ENCODE measurements around the gene LDLRAD3.

LDLRAD3 gene

DNA sequence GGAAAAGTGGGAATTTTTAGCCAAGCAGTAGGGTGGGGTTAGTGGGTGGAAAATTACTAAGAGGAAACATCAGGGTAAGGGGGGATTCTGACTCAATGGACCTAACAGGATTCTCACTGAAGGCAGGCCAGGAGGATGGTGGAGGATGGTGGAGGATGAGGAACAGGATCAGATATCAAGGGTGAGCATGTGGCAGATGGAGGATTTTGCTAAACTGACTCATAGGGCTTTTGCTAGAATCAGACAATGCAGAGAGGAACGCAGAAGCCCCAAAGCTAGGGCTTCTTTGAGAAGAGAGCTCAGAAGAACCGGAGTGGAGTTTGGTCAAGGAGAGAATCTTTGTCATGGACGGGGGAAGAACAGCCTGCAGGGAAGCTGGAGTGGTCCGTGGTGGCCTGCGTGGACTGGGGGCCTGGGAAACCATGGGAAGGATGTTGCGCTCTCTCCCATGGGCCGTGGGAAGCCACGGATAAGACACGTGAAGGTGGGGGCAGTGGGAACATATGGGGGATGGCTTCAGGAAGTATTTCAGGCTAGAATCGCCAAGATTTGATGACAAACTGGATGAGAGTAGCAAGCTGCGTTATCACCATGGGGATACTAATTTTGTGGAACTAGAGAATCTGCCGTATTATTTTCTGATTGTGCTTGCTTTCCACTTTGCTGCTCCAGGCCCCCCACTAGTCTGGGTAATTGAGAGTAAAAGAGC, 165.2 kb downstream of the LDLRAD3 start:
- DNase-seq: no peak

DNA sequence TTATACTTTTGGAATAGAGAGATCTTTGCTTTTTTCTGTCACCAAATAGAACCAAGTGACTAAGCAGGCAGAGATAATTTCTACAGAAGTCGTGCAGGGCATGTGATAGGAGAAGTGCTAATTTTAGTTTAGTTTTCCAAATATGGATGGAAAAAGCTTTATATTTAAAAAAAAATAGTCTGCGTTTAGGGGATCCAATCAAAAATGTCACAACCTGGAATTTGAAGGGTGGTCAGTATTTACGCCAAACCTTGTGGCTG, 165.7 kb downstream of the LDLRAD3 start:
- DNase-seq: no peak

DNA sequence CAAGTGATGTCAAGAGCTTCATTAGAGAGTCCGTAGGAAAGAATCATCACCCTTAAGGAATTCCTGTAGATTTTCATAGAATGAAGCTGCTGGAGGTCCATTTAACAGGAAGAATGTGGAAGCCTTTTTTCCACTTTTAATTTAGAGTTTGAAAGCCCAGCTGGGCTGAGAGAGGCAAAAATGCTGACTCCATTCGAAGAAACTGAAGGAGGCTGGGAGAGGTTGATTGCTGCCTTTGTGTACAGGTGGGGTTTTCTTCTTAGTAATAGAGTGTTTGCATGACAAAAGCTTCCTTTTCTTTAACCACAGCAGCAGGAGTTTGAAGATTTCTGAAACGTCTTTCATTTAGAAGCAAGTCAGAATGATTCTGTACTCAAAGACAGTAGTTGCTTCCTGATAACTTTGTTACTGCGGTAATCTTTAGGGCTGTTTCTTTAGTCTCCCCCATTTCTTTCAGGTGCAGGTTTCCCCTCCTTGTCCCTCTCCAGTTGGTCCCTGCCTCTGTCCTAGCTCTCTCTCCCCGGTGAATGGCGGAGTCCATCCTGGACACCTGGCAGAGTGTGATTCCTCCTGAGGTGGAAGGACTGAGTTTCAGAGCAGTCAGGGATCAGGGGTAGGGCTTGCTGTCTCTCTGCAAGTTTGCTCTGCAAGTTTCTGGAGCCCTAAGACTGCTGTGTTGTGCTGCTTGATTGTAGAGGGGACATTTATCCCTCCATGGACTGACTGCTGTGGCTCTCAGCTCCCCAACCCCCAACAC, 166.2 kb downstream of the LDLRAD3 start:
- no peak for DNase-seq

DNA sequence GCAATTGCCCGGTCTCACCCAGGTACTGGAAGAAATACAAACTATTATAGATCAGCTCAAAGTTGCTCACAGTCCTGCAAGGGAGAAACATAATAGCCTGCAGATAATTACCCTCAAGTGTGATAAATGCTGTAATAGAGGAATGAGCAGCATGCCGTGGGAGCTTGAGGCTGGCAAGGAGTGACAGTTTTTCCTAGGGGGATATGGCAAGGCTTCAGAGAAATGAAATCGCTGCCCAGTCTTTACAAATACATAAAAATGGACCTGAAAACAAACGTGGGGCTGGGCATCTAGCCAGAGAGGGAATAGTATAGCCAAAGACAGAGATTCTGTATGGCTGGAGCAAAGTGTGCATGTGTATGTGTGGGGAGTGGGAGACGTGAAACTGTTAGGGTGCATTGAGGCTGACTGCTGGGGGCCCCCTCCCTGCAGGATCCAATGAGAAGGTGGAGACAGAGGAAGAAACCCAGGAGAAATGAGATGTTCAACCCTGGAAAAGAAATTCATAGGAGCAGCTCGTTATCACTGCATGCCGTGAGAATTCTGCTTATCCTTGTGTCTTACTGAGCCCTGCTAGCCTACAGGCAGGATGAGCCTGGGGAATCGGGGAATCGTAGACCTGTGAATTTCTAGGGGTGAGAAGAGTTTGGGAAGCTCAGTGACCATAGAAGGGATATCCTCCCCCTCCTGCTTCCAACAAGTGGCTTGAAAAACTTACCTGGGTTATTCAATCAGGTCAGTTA, 167.0 kb downstream of the LDLRAD3 start:
- DNase-seq: no peak

DNA sequence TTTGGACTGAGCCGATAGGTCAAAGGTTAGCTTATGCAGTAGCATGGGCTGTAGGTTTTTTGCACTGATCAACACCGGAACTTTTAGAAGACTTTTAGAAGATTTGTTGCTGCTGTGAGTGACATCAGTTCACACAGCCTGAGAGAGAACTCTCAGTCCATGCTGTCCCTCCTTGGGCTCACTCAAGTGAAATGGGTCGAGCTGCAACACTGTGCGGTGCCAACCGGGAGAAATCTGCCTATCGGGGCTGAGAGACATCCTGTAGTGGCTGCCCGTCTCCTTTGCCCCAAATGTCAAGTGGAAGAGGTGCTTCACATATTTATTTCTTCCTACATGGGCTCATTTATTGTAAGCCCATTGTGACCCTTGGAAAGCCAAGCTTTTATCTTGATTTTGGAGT, 170.2 kb downstream of the LDLRAD3 start:
- DNase-seq: no peak

DNA sequence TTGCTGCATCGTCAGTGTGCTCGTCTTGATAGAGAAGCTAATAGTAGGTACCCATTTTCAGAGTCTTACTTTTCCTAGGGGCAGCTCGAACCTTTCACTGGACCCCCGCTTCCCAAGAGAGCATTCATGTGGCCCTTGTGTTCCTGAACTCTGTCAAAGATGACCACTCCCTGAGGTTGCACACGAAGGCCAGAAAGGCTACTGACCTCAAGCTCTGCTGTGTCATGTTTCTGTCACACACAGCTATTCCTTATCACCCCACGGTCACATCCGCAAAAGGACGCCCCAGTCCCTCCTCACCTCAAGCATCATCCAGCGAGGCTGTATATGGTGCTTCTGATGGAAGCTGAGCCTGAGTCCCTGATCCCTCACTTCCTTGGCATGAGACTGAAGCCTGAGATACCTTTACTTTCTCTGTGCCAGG, 171.5 kb downstream of the LDLRAD3 start:
- DNase-seq: no peak

DNA sequence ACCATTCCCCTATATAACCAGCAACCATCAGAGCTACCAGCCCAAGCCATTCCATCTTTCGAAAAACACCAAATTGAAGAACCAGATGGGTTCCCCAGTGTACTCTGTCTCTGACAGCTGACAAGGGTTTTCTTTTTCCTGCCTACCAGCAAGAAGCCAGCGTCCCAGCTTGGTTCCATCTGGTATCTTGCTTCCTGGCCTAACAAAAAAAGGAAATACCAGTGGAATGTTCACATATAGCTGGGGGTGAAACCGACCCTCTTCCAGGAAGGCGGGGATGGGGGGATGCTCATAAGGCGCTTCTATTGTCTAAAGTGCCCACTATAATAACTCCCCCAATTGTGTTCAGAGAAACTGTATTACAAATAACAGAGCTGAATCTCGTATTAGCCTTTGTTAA, 172.3 kb downstream of the LDLRAD3 start:
- DNase-seq: no peak

DNA sequence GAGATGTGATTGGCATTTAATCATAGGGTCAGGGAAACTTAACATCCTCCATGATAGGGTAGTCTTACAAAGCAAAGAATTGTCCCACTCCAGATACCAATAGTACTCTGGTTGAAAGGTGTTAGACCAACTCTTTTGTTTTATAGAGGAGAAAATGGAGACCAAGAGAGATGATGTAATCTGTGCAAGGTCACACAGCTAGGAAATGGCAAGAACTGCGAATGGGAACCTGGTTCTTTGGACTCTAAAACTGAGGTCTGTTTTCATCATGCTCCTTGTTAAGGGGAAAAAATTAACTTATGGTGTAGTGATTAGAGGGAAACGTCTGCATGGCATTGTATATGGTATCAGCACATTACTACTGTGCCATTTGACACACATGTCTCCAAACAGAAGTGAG, 174.2 kb downstream of the LDLRAD3 start:
- no peak for DNase-seq

DNA sequence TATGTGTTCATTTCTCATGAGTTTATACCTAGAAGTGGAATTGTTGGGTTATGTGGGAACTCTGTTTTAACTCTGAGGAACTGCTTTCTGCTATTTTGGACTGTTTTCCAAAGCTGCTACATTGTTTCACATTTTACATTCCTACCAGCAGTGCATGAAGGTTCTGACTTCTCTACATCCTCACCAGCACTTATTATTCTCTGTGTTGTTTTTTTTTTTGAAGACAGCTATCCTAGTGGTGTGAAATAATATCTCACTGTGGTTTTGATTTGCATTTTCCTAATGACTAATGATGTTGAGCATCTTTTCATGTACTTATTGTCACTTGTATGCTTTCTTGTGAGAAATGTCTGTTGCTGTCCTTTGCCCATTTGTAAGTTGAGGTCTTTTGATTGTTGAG, 175.4 kb downstream of the LDLRAD3 start:
- no peak for DNase-seq

DNA sequence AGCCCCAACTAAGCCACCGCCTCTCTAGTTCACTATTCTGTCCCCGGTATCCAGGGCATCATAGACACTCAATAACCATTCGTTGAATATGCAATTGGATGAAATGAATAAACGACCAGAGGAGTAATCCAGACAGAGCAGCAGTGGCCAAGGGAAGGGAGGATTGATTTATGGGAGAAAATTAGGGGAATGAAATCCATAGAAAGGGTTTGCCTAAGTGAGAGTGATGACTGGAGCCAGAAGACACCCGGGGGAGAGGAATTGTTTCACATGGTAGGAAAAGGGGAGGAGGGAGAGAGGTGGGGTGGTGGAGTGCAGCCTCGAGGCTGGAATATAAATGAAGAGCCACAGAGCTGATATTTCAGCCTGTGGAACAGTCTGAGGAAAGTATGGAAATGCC, 177.2 kb downstream of the LDLRAD3 start:
- no peak for DNase-seq

DNA sequence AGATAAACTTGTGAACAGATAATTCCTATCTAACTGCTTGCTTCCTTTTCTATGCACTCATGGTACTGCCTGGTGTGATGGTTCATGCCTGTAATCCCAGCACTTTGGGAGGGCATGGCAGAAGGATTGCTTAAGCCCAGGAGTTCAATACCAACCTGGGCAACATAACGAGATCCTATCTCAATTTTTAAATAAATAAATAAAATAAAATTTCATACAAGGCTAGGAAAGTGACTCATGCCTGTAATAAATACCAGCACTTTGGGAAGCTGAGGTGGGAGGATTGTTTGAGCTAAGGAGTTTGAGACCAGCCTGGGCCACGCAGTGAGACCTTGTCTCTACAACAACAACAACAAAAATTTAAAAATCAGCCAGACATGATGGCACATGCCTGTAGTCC, 178.8 kb downstream of the LDLRAD3 start:
- DNase-seq: no peak

DNA sequence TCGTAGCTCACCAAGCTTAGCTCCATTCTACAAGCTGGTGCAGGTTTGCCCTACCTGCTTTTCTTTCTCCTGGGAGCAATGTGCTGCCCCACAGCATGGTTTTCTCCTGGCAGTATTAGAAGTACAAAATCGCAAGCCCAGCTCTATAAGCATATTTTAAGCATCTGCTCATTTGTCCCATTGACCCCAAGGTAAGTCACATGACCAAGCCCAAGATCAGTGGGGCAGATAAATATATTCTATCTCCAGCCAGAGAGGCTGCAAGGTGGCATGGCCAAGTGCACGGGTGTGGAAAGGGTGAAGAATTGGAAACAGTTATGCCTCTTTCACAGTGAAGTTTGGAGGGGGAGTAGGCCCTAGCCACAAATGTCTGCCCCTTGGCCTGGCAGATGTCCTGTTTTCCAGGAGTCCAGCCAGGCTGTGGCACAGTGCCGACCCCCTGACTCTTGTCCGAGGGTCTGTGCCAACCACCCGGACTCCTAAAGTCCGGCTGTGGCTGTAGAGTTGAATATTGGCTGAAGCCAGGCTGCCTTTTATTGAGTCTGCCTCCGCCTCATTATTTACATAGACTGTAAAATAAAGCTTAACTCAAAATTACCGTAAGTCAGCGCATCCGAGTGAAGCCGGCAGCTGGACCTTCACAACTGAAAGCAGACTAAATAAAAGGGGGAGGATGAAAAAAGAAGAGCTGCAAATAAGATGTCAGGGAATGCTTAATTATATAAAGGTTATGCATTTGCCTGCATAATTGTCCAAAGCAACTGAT, 179.7 kb downstream of the LDLRAD3 start:
- no peak for DNase-seq

DNA sequence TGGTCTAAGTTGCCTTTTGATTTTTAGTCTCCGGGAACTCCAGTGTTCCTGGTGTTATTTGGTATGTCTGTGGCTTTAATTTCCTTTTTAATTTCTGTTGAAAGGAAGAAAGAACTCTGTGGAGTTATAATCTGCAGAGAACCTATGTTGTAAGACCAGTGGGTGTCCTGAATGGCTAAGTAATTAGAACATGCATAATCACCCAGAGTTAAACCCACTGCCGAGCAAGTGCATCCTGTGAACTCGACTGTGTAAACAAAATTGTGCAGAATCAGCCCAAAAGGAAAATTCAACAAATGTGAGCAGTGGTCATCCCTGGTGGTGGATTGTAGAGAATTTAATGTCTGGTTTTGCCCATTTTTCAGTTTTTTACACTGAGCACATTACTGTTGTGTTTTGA, 182.8 kb downstream of the LDLRAD3 start:
- DNase-seq: no peak

DNA sequence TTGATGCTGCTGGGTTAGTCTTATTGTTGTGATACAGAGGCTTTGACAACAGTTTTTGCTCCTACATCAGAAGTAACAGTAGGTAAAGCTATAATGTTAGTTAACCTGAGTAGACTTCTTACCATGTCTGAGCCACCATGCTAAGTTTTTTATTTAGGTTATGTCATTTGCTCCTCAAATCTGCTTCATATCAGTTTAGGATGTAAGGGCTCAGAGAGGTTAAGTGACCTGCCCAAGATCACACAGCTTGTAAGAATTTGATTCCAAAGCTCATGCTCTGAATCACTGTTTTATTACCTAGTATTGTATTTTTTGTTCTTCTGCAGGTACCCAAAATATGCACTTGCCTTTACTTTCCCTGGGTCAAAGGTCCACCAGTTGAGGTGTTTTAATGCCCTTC, 183.7 kb downstream of the LDLRAD3 start:
- DNase-seq: no peak

DNA sequence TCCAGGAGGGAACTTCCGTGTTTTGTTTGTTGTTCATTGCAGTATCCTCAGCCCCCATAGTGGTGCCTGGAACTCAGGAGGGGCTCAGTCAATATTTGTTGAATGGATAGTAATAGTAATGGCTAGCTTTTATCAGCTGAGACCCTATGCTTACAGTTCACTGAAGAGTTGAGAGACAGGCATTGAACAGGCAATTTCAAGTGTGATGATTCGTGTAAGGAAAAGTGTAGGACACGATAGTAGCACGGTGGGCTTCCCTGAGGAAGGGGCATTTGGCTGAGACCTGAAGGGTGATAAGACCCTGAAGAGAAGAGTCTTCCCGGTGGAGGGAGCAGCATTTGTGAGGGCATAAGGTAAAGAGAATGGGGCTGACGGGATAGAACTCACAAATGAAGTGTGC, 186.1 kb downstream of the LDLRAD3 start:
- DNase-seq: no peak

DNA sequence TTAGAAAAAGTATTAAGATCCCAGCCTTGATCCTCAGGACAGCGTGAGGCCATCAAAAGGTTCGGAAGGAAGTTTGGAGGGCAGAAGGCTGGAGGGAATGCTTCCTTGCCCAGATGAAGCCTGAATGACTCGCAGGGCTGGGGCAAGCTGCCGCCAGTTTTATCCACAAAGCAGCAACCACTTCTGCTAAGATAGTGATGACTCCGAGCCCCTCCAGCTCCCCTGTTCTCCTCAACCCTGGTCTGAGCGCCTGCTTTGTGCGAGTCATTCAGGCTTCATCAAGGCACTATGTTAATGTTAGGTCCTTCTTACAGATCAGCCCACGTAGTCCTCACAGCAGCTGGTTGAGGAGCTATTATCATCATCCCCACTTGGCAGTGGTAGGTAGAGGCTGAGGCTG, 186.5 kb downstream of the LDLRAD3 start:
- no peak for DNase-seq

DNA sequence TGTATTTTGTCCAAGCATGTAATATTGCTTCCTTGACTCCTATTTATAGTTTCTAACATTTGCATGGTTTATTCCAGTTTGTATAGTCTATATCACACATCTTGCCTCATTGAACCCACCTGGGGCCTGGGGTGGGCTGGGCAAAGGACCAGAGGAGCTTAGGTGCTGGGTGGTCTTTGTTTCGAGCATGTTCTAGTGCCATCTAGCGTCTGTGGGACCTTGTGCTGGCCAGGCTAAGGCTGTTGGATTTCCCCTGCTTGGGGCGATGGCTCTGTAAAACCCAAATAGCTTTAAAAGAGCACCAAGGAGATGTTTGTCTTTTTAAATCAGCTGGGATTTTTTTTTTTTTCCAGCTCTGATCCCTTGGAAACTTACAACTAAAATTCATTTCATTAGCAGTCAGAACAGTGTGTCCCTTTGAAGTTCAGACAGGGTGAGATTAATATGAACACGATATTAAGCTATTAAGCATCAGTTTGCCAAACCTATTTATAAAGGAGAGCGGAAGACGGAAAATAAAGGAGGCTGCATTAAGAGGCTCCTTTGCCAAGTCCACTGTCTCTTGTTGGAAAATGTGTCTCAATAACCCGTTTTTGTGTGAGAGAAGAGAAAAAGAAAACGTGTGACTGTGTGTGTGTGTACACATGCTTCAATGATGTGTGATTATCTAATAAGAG, 188.0 kb downstream of the LDLRAD3 start:
- no peak for DNase-seq

DNA sequence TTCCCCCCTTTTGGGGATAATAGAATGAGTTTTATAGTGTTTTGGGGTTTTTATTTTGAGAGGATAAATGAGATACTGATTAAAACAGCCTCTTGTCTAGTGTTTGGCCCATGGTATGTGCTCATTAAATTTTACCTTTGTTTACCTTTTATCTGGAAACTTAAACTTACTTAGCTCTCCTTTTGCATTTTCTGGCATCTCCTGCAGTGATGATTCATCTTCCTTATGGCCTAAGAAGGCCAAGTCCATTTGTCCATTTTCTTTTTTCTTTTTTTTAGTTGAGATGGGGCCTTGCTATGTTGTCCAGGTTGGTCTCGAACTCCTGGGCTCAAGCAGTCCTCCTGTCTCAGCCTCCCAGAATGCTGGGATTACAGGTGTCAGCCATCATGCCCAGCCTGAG, 189.1 kb downstream of the LDLRAD3 start:
- DNase-seq: no peak

DNA sequence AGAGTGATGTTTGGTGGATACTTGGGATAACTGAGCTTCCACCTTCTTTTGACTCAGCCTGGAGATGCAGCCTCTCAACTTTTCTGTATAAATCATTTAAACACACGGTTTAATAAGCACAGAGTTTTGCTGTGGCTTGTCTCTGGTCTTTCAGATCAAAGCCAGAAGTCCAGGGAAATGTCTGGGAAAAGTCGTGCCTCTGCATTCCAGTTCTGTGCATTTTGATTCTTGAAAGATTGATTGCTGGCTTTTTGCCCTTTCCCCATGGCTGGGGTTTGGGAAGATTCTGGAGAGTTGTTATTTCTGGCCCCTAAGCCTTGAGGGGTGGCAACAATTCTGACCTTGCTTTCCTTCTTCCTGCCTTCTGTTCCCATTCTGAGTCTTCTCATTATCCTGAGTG, 191.2 kb downstream of the LDLRAD3 start:
- no peak for DNase-seq

DNA sequence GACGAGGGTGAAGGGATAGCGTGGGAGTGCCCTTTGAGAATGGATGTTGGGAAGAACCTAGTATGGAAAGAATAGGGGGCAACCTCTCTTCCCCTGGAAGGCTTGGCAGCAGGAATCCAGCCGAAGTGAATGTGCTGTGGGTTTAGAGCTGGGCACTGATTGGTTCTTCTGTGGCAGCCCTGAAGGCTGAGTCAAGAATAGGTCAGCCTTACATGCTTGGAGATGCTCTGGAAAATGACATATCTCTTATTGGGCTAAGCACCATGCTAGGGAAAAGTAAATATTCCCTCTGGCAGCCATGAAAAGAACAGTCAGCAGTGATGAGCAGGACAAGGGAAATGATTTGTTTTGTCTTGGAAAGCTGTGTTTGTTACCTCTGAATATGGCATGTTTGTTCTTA, 195.9 kb downstream of the LDLRAD3 start:
- DNase-seq: no peak

DNA sequence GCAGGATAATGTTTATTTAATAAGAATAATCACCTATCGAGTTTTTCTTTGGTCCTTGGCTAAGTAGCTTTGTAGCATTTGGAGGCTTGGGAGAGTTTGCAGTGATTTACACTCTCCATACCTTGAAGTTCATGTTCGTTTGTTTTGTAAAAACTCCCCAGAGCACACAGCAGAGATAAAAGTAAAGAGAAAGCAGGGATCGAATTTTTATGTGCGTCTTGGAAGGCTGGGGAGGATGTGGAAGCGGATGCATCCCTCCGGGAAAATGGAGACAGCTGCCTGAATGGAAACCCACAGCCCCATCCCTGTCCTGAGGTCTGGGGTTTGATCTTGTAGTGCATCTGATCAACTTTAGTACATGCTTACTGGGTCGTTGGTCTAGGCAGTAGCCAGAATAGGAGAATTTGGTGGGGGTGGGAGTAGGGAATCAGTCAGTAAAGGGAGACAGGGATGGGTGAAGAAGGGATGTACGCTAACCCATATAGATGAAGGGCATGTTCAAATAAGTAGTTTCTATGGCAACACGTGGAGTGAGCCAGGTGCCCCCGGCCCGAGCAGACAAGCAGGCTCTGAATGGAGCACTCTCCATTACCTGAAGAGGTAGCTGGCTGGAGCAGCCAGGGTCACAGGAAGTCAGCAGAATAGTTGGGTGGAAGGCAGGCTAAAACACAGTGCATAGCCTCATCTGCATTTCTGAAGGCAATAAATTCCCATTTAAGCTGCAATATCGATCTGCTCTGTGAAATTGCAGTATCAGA, 197.5 kb downstream of the LDLRAD3 start:
- DNase-seq: no peak

DNA sequence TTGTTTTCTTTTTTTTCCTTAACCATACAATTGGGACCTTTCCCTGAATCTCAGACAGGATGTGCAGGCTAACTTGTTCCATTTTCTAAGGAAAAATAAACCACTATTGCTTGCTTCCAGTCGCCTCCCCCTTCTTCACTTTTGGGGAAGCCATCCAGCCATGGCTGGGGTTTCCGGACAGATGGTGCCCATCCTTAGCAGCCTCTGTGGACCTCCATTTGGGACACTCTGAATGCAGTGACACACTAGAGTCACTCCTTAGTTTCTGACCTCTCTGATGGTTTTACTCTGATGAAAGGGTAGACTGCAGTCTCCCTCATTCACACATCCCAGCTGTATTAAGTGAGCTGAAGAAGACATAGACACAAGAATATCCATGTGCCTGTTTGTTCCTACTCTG, 198.1 kb downstream of the LDLRAD3 start:
- DNase-seq: no peak
